ENCODE data around the gene ZNF20. TPM values are rescaled to one million over a fixed set of nuclear protein-coding genes. Genes with fewer than 3 reads are reported as not detected.
A peak's percentile ranks its signal among the peaks of the same experiment; 100 is the strongest.

ZNF20 gene
- 3.4 TPM for total RNA-seq
- 1 to 10 TPM; 1.3 to 3.0 (median 2.2) TPM for polyA plus RNA-seq (ENCODE audit: insufficient read depth in 1 of 8, insufficient read length in 8 of 8, low replicate concordance in 1 of 8)
- long read RNA-seq, donor 1 = 0 reads
- long read RNA-seq, donor 2 = 0 reads
- long read RNA-seq, donor 3, partial matches to known transcripts = 0 of 2 reads
- long read RNA-seq, donor 3, other reads (novel, unspliced or antisense) = 0 of 2 reads
- long read RNA-seq, donor 4 = 0 reads
- long read RNA-seq, donor 5, partial matches to known transcripts = 12 of 14 reads
- long read RNA-seq, donor 5, other reads (novel, unspliced or antisense) = 0 of 14 reads
- long read RNA-seq, donor 6, partial matches to known transcripts = 0 of 2 reads
- long read RNA-seq, donor 6, other reads (novel, unspliced or antisense) = 0 of 2 reads
- long read RNA-seq, donor 7, partial matches to known transcripts = 0 of 2 reads
- long read RNA-seq, donor 7, other reads (novel, unspliced or antisense) = 0 of 2 reads
- long read RNA-seq, donor 8, partial matches to known transcripts = 0 of 3 reads
- long read RNA-seq, donor 8, other reads (novel, unspliced or antisense) = 0 of 3 reads
- long read RNA-seq, donor 9, partial matches to known transcripts = 0 of 1 reads
- long read RNA-seq, donor 9, other reads (novel, unspliced or antisense) = 0 of 1 reads
- long read RNA-seq, donor 10, partial matches to known transcripts = 0 of 2 reads
- long read RNA-seq, donor 10, other reads (novel, unspliced or antisense) = 0 of 2 reads
- long read RNA-seq, donor 11, partial matches to known transcripts = 0 of 1 reads
- long read RNA-seq, donor 11, other reads (novel, unspliced or antisense) = 0 of 1 reads

GRCh38 chr19:12139885-12140544 lies at the start of gene ZNF20:
Gene ZNF20 (minus strand): TSS chr19:12140350. CDS start chr19:12140182, 168 bp downstream.
- peak; percentile 98 for DNase-seq
- Histone ChIP-seq H3K27me3 (ENCODE audit: control insufficient read depth, insufficient read depth, low read length) (no peaks in the 10 kb centered on the region), H3K4me3 (ENCODE audit: low read length) (peak within 1 kb of the TSS; percentile 89), H3K4me1 (ENCODE audit: control insufficient read depth, insufficient read depth, low read length) (peaks cover 18% of the 10 kb centered on the region), H3K9me3 (replicated peaks; ENCODE audit: control insufficient read depth, low read depth, low read length) (peaks cover 3% of the 10 kb centered on the region), H3K27ac (ENCODE audit: low read length) (peak within 1 kb of the TSS; percentile 99), H3K36me3 (ENCODE audit: control insufficient read depth, insufficient read depth, low read length) (peaks cover 37% of the 10 kb centered on the region)
- 0% methylated on average over 47 of the region's 49 CpGs for WGBS (ENCODE audit: insufficient coverage)

GRCh38 chr19:12187625-12188024 lies 47.5 kb upstream of the ZNF20 start:
- peaks cover 46% of the 10 kb centered on the region for H3K36me3 ChIP-seq (ENCODE audit: control insufficient read depth, insufficient read depth, low read length)
- WGBS (ENCODE audit: insufficient coverage) = 100% methylated on average over 2 of the region's 6 CpGs
- no peaks in the 10 kb centered on the region for H3K4me1 ChIP-seq (ENCODE audit: control insufficient read depth, insufficient read depth, low read length)
- H3K9me3 ChIP-seq (replicated peaks; ENCODE audit: control insufficient read depth, low read depth, low read length) = peaks cover 37% of the 10 kb centered on the region
- no peak overlapping the region for H3K4me3 ChIP-seq (ENCODE audit: low read length)
- no peak for DNase-seq
- H3K27ac ChIP-seq (ENCODE audit: low read length) = no peak overlapping the region
- H3K27me3 ChIP-seq (ENCODE audit: control insufficient read depth, insufficient read depth, low read length) = no peaks in the 10 kb centered on the region

- DNase-seq = no peak
- no peaks in the 10 kb centered on the region for H3K27me3 ChIP-seq (ENCODE audit: control insufficient read depth, insufficient read depth, low read length)
- peaks cover 29% of the 10 kb centered on the region for H3K9me3 ChIP-seq (replicated peaks; ENCODE audit: control insufficient read depth, low read depth, low read length)
Observed at GRCh38 chr19:12180377-12180776, 40.2 kb upstream of the ZNF20 start.

DNA sequence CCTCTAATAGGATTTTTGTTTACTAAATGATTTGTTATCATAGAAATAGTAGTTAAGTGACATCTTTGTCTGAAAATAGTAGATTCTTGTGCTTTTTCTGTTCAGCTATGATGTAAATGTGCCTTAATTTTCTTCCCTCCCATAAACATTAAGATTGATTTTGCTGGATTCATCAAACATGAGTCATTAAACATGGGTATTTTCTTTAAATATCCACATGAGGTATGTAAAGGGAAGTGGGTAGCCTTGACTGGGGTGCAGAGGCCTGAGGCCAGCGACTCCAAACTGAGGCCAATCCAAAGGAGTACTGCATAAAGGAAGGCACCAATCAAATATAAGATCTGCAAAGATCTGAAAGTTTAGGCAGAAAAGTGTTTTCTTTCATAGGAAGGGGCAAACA lies 26.5 kb upstream of the ZNF20 start:
- 83% methylated on average over 1 of the region's 1 CpG for WGBS (ENCODE audit: insufficient coverage)
- Histone ChIP-seq H3K36me3 (ENCODE audit: control insufficient read depth, insufficient read depth, low read length) (peaks cover 17% of the 10 kb centered on the region), H3K27me3 (ENCODE audit: control insufficient read depth, insufficient read depth, low read length) (no peaks in the 10 kb centered on the region), H3K9me3 (replicated peaks; ENCODE audit: control insufficient read depth, low read depth, low read length) (no peaks in the 10 kb centered on the region), H3K4me3 (ENCODE audit: low read length) (no peak overlapping the region), H3K27ac (ENCODE audit: low read length) (no peak overlapping the region), H3K4me1 (ENCODE audit: control insufficient read depth, insufficient read depth, low read length) (peaks cover 7% of the 10 kb centered on the region)
- DNase-seq = no peak

More at GRCh38 chr19:12180377-12180776, 40.2 kb upstream of the ZNF20 start:
- H3K36me3 ChIP-seq (ENCODE audit: control insufficient read depth, insufficient read depth, low read length) = peaks cover 12% of the 10 kb centered on the region
- H3K27ac ChIP-seq (ENCODE audit: low read length) = no peak overlapping the region
- 100% methylated on average over 1 of the region's 3 CpGs for WGBS (ENCODE audit: insufficient coverage)
- no peak overlapping the region for H3K4me3 ChIP-seq (ENCODE audit: low read length)
- no peaks in the 10 kb centered on the region for H3K4me1 ChIP-seq (ENCODE audit: control insufficient read depth, insufficient read depth, low read length)

DNA sequence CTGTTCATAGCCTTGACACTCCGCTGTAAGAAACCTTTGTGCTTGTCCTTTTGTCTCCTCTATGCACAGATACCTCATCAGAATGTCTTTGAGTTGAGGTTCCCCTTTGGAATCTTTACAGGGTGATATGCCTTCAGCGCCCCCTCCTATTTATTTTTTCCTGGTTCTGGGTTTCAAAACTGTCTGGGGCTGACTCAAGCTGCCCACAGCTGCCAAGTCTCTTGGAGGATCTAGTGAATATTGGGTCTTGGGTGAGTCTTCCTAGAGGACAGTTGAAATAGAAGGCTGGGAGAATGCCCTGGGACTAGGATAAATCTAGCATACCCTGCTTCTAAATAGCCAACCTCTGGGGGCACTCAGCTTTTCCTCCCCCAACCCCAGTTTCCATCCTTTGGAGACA lies 23.7 kb upstream of the ZNF20 start:
- DNase-seq = no peak
- Histone ChIP-seq H3K9me3 (replicated peaks; ENCODE audit: control insufficient read depth, low read depth, low read length) (no peaks in the 10 kb centered on the region), H3K4me1 (ENCODE audit: control insufficient read depth, insufficient read depth, low read length) (peaks cover 7% of the 10 kb centered on the region), H3K4me3 (ENCODE audit: low read length) (peak overlapping the region; percentile 62), H3K36me3 (ENCODE audit: control insufficient read depth, insufficient read depth, low read length) (peaks cover 4% of the 10 kb centered on the region), H3K27me3 (ENCODE audit: control insufficient read depth, insufficient read depth, low read length) (no peaks in the 10 kb centered on the region), H3K27ac (ENCODE audit: low read length) (peak overlapping the region; percentile 90)
- WGBS (ENCODE audit: insufficient coverage) = no CpG with 5 or more reads among the region's 2 CpGs

DNA sequence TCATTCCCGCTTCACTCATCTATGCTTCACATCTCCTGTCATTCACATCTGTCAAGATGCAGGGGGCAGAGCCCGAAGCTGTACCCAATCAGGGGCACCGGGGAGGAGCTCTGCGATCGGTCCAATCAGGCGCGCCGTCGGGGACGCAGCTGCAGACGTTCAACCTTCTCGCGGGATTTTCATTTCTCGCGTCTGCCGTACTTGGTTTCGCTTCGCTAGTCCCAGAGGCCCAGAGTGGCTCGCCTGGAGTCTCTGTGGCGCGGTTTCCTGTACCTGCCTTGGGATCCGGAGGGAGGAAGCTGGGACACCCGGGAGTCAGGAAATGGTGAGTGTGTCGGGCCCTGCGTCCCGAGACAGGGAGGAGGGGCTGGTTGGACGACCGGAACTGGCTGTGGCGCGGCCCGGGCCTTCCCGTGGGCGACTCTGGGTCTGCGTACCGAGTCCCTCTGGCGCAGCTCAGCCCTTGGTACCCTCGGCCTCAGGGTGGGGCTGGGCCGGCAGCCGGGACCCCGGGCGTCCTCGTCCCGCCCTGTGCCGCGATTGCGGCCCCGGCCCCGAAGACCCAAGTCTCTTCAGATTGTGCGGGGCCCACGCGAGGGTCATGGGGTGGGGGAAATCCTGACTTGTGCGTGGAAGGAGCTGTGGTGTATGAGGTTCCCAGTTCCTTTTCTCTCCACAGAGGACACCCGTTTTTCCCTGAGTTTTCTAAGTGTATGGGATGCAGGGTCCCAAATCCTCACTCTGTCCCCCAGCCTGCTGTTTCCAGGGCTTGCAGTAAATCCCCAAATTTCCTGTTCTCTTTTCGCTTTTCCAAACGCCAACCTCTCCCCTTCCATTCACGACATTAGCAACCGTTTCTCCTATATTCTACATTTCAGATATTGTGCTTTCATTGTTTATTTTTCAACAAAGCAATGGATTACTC lies 23.0 kb upstream of the ZNF20 start, which contains the start of gene ZNF136:
TSS of gene ZNF136 (plus strand) at position 215 of the 925 bp plus-strand sequence. CDS start at position 323, 108 bp downstream.
- no peaks in the 10 kb centered on the region for H3K9me3 ChIP-seq (replicated peaks; ENCODE audit: control insufficient read depth, low read depth, low read length)
- peak; percentile 98 for DNase-seq
- H3K36me3 ChIP-seq (ENCODE audit: control insufficient read depth, insufficient read depth, low read length) = peaks cover 4% of the 10 kb centered on the region
- H3K4me3 ChIP-seq (ENCODE audit: low read length) = peak within 1 kb of the TSS; percentile 62
- under 1% methylated on average over 50 of the region's 57 CpGs for WGBS (ENCODE audit: insufficient coverage)
- H3K27ac ChIP-seq (ENCODE audit: low read length) = peak within 1 kb of the TSS; percentile 90
- H3K27me3 ChIP-seq (ENCODE audit: control insufficient read depth, insufficient read depth, low read length) = no peaks in the 10 kb centered on the region
- H3K4me1 ChIP-seq (ENCODE audit: control insufficient read depth, insufficient read depth, low read length) = peaks cover 7% of the 10 kb centered on the region

DNA sequence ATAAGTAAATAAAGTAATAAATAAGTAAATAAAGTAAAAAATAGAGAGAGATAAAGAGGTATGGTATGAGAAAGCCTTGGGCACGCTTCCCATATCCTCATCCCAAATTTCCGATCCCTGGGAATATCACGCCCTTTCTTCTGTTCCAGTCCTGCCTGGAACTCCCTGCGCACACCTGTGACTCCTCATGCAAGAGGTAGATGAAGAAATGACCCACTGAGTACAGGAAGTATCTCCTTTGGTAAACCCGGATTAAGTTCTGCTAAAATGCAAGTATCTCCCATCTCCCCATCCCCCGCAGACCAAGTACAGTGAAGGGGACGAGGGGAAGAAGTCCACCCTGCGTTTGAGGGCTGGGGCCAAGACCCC lies 22.3 kb upstream of the ZNF20 start:
- H3K36me3 ChIP-seq (ENCODE audit: control insufficient read depth, insufficient read depth, low read length) = peaks cover 4% of the 10 kb centered on the region
- H3K27me3 ChIP-seq (ENCODE audit: control insufficient read depth, insufficient read depth, low read length) = no peaks in the 10 kb centered on the region
- no CpG with 5 or more reads among the region's 8 CpGs for WGBS (ENCODE audit: insufficient coverage)
- H3K27ac ChIP-seq (ENCODE audit: low read length) = no peak overlapping the region
- peak overlapping the region; percentile 62 for H3K4me3 ChIP-seq (ENCODE audit: low read length)
- DNase-seq = no peak
- no peaks in the 10 kb centered on the region for H3K9me3 ChIP-seq (replicated peaks; ENCODE audit: control insufficient read depth, low read depth, low read length)
- peaks cover 7% of the 10 kb centered on the region for H3K4me1 ChIP-seq (ENCODE audit: control insufficient read depth, insufficient read depth, low read length)

GRCh38 chr19:12159773-12160414 lies 19.7 kb upstream of the ZNF20 start:
- Histone ChIP-seq H3K27ac (ENCODE audit: low read length) (no peak overlapping the region), H3K4me1 (ENCODE audit: control insufficient read depth, insufficient read depth, low read length) (peaks cover 16% of the 10 kb centered on the region), H3K9me3 (replicated peaks; ENCODE audit: control insufficient read depth, low read depth, low read length) (no peaks in the 10 kb centered on the region), H3K27me3 (ENCODE audit: control insufficient read depth, insufficient read depth, low read length) (no peaks in the 10 kb centered on the region), H3K4me3 (ENCODE audit: low read length) (no peak overlapping the region), H3K36me3 (ENCODE audit: control insufficient read depth, insufficient read depth, low read length) (peaks cover under 1% of the 10 kb centered on the region)
- WGBS (ENCODE audit: insufficient coverage) = 90% methylated on average over 22 of the region's 25 CpGs
- no peak for DNase-seq

All from muscle of leg (tissue), 16 donors.